Gastrocnemius medialis (tissue), 4 donors: ENCODE results near the gene PLB1.

Source experiments
- CTCF ChIP-seq, 5 experiments: fragments of 450-650 bp in 3 of 5; fragments of 200-600 bp in 2 of 5; sonication (generic) in 2 of 5; IDR thresholded peaks in 4 of 5; conservative IDR thresholded peaks in 1 of 5; 1 replicate in 4 of 5; 2 replicates in 1 of 5; pipeline ENCODE4 v1.5.1; 2016 to 2019; ENCODE audit warnings: antibody characterized with exemption in 5 of 5, mild to moderate bottlenecking in 3 of 5, moderate library complexity in 3 of 5
- POLR2A ChIP-seq, 2 donors: fragments of 450-650 bp; IDR thresholded peaks; one replicate each; pipeline ENCODE4 v1.6.1; 2017; ENCODE audit warnings: antibody characterized with exemption in 2 of 2, mild to moderate bottlenecking in 2 of 2, moderate library complexity in 2 of 2

GRCh38 chr2:28486526-28486925, 9.3 kb upstream of the PLB1 start:
- TF ChIP-seq CTCF (IDR thresholded peaks at IDR 0.05 in 4 of 5, conservative IDR thresholded peaks at IDR 0.05 in 1 of 5) (no peak), POLR2A (IDR thresholded peaks at IDR 0.05) (no peak)
